ENCODE measurements around the gene SWT1. TPM values are rescaled to one million over a fixed set of nuclear protein-coding genes. Genes with fewer than 3 reads are reported as not detected.
"Not testable (repeated sequence)": the region's sequence is repeated elsewhere in the genome, so short reads cannot be mapped to it uniquely, and the experiment has no call there.

SWT1 gene
- total RNA-seq, 1 experiment from 2014 or later = 1.9 TPM

- peak; percentile 60 for DNase-seq (ENCODE audit: low read depth)
Observed at GRCh38 chr1:185245466-185245865, 88.5 kb downstream of the SWT1 start.

DNA sequence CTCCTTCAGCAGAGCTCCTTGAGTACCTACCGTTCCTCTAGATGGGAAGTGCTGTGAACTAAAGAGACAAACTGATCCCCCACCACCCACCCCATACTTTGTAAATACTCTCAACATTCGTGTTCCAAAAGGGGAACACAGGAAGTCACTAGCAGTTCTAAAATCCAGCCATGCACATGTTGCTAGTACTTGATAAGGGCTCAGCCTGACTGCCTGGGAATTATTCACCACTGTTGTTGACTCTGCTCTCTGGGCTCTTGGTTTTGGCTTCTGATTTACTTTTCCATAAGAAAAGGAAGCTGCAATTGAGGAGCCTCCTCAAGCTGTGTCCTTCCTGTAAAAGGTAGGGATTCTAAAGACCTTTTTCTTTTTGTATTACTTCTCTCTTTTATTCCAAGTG, 92.6 kb downstream of the SWT1 start:
- DNase-seq (ENCODE audit: low read depth) = no peak

- no peak for DNase-seq (ENCODE audit: low read depth)
Observed at GRCh38 chr1:185250063-185250462, 93.1 kb downstream of the SWT1 start.

- not testable (repeated sequence) for DNase-seq (ENCODE audit: low read depth)
Observed at GRCh38 chr1:185251928-185252327, 95.0 kb downstream of the SWT1 start.

DNA sequence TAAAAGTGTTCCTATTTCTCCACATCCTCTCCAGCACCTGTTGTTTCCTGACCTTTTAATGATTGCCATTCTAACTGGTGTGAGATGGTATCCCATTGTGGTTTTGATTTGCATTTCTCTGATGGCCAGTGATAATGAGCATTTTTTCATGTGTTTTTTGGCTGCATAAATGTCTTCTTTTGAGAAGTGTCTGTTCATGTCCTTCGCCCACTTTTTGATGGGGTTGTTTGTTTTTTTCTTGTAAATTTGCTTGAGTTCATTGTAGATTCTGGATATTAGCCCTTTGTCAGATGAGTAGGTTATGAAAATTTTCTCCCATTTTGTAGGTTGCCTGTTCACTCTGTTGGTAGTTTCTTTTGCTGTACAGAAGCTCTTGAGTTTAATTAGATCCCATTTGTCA, 95.4 kb downstream of the SWT1 start:
- not testable (repeated sequence) for DNase-seq (ENCODE audit: low read depth)

DNA sequence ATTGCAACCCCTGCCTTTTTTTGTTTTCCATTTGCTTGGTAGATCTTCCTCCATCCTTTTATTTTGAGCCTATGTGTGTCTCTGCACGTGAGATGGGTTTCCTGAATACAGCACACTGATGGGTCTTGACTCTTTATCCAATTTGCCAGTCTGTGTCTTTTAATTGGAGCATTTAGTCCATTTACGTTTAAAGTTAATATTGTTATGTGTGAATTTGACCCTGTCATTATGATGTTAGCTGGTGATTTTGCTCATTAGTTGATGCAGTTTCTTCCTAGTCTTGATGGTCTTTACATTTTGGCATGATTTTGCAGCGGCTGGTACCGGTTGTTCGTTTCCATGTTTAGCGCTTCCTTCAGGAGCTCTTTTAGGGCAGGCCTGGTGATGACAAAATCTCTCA, 98.6 kb downstream of the SWT1 start:
- DNase-seq (ENCODE audit: low read depth) = not testable (repeated sequence)

- DNase-seq (ENCODE audit: low read depth) = not testable (repeated sequence)
Observed at GRCh38 chr1:185257116-185257949, 100.4 kb downstream of the SWT1 start.

DNA sequence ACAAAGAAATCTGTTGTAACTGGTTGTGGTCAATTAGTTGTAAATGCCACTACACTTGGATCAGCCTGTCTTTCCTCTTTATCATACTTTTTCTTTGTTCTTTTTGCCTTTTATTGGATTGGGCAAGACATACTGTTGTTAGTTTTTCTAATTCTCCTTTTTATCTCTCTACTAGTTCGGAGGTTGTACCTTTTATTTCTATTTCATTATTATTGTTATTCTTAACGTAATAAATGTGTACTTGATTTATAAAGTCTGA, 100.9 kb downstream of the SWT1 start:
- peak; percentile 27 for DNase-seq (ENCODE audit: low read depth)

DNA sequence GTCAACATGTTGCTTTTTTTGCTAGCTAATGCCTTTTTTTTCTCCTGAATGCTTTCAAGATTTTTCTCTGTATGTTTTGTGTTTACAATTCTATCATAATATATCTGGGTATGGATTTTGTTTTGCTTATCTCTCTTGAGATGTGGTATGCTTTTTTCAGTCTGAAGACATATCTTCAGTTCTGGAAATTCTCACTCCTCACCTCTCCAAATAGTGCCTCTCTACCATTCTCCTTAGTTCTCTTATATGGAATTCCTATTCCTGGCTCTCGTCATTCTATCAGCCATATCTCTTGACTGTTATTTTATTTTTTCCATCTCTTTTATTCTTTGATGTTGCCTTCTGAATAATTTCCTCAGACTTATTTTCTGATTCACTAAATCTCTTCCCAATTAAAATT, 101.7 kb downstream of the SWT1 start:
- no peak for DNase-seq (ENCODE audit: low read depth)

DNA sequence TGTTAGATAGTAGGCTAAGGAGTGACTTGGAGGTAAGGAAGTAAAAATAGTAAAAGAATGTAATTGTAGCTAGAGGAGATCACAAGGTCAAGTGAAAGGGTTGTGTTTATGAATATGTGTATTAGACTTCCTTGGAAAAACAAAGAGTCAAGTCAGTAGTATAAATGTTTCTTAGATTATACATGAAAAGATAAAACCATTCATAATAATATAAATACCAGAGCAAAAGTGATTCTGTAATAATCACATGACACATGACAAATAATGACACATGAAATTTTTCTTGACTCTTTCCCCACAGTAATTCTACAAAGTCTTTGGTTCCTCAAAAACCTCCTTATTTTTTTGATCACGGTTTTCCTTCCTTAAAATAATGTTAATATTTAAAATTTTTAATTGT, 103.6 kb downstream of the SWT1 start:
- no peak for DNase-seq (ENCODE audit: low read depth)

DNA sequence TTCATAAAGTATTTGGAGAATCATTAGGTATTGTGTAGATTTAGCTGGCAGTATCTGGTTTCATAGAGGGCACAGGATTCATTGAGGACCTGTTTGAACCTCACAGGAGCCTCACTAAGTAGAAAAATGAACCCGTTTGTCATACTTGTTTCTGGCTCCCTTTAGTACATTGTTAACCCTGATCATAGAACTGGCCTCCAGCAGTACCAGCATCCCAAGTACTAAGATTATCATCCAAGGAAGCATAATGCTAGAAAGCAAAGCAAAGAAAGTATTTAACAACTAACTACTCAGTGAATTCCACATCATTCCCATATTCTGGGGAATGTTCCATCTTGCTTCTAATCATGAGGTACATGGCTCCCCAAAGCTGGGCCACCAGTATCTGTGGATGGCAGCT, 105.2 kb downstream of the SWT1 start:
- DNase-seq (ENCODE audit: low read depth) = no peak

- DNase-seq (ENCODE audit: low read depth) = no peak
Observed at GRCh38 chr1:185263292-185263691, 106.3 kb downstream of the SWT1 start.

DNA sequence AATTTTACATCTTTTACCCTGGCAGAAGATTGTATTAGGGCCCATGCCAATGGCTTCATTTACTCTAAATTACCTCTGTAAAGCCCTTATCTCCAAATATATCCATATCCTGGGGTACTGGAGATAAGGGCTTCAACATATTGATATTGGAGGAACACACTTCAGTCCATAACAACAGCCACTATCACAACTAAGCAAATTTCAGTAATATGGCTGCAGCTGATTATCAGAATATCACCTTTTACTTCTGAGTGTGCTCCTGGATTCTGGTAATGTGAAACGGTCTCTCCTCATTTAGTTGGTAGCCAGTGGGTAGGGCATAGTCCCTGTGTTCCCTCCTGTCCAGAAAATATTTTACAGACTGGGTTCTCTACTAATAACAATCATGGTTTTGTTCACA, 106.8 kb downstream of the SWT1 start:
- DNase-seq (ENCODE audit: low read depth) = no peak

DNA sequence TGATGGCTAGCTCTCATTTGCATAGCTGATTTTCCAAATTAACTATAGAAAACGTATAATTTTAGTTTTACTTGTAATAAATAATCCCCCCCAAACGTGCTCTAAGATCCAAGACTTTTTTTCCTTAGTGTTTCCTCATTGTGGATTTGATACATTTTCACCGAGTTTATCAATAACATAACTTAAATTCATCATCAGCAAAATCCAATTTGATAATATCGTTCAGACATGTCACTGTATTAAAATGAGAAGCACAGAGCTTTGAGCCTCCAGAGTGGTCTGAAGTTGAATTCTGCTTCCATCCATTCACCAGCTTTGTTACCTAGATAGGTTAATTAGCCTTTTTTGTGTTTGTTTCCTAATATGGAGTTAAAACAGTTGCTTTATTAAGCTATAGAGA, 108.3 kb downstream of the SWT1 start:
- no peak for DNase-seq (ENCODE audit: low read depth)

- no peak for DNase-seq (ENCODE audit: low read depth)
Observed at GRCh38 chr1:185267301-185267700, 110.3 kb downstream of the SWT1 start.

GRCh38 chr1:185267701-185268100, 110.7 kb downstream of the SWT1 start:
- DNase-seq (ENCODE audit: low read depth) = no peak

DNA sequence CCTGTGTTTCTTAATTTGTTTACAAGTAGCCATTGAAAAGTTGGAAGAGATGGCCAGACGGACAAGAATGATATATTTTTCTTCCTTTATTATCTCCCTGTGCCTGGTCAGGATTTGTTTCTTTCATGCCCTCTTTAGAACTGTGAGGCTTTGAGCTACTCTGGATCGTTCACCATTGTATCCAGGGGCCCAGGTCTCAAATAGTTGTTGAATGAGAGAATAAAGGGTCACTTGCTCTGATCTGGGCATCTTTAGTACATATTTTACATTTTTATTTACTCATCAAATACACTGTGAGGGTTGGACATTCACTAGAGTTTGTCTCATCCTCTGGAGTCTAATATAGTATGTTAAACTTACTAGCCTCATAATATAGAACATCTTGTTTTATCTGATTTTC, 111.4 kb downstream of the SWT1 start:
- no peak for DNase-seq (ENCODE audit: low read depth)

DNA sequence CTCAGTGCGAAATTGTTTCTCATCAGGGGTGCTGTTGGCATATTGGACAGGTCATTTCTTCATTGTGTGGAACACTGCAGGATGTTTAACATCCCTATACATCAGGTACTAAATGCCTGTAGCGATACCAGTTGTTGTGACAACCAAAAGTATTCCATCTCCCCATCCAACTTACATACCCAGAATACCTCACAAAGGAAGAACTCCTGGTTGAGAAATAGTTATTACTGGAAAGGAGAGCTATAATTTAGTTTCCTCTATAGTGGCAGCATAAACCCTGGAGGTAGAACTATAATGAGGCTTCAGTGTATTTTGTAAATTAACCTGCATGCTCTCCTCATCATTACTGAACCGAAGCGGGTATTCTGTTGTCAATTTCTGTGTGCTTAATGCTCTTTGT, 115.0 kb downstream of the SWT1 start:
- DNase-seq (ENCODE audit: low read depth) = no peak

DNA sequence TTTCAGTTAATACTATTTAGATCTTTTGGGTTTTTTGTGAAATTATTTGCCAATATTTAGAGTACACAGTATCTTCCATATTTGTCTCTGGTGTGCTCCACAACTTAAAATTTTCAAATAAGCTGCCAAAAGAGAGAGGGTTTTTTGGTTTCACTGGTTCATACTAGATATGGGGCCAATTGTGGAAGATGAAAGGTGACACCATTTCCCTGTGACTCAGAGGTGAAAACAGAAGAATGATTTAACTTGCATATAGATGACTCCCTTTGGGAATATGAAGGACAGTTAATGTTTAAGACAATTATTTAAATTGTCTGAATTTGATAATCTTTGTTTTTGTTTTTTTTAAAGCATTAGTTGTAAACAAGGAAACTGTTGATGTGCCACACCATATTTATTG, 122.6 kb downstream of the SWT1 start:
- DNase-seq (ENCODE audit: low read depth) = peak; percentile 59

GRCh38 chr1:185280589-185280988, 123.6 kb downstream of the SWT1 start:
- DNase-seq (ENCODE audit: low read depth) = no peak

DNA sequence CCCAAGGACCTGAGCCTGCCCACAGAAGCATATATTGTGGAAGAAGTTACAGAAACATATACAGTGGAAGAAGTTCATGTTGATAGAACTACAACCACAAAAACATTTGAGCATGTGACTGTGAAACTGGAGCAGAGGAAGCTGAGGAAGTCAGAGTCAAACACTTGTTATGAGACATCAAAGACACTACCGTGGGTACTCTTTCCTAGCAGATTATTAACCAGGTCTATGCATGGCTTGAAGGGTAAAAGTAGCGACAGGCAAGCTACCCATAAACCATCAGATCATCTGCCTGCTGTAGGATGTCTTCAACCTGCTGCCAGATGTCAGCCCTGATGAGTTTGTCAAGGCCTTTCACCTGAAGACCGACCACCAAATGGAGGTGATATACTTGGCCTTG, 124.3 kb downstream of the SWT1 start:
- DNase-seq (ENCODE audit: low read depth) = no peak

- no peak for DNase-seq (ENCODE audit: low read depth)
Observed at GRCh38 chr1:185284116-185284515, 127.1 kb downstream of the SWT1 start.

GRCh38 chr1:185284533-185285276, 127.7 kb downstream of the SWT1 start:
- DNase-seq (ENCODE audit: low read depth) = no peak

- no peak for DNase-seq (ENCODE audit: low read depth)
Observed at GRCh38 chr1:185287451-185287850, 130.5 kb downstream of the SWT1 start.
